IPS-NIHi7 (cell line): Measurements from ENCODE around the gene ABHD2.
"Not testable (repeated sequence)": the region's sequence is repeated elsewhere in the genome, so short reads cannot be mapped to it uniquely, and the experiment has no call there.

Source experiments
- DNase-seq: peaks from one replicate; pipeline ENCODE4 v3.0.0; 2012; ENCODE audit warnings: mixed read lengths; ENCODE audit errors: extremely low spot score

ABHD2 gene

GRCh38 chr15:89139613-89140499 lies 51.6 kb downstream of the ABHD2 start:
- no peak for DNase-seq

- DNase-seq, result no peak
Measured at GRCh38 chr15:89140595-89140994, 52.3 kb downstream of the ABHD2 start.

GRCh38 chr15:89141159-89141558 lies 52.9 kb downstream of the ABHD2 start:
- DNase-seq, result not testable (repeated sequence)

- DNase-seq, result no peak
Measured at GRCh38 chr15:89141885-89142284, 53.6 kb downstream of the ABHD2 start.

- DNase-seq, result no peak
Measured at GRCh38 chr15:89142423-89142822, 54.2 kb downstream of the ABHD2 start.

- DNase-seq, result no peak
Measured at GRCh38 chr15:89143503-89144162, 55.4 kb downstream of the ABHD2 start.

GRCh38 chr15:89144491-89144890 lies 56.2 kb downstream of the ABHD2 start:
- DNase-seq, result no peak

GRCh38 chr15:89146366-89146765 lies 58.1 kb downstream of the ABHD2 start:
- DNase-seq, result no peak

GRCh38 chr15:89148126-89148525 lies 59.9 kb downstream of the ABHD2 start:
- no peak for DNase-seq

GRCh38 chr15:89149501-89150101 lies 61.3 kb downstream of the ABHD2 start:
- DNase-seq, result no peak

- no peak for DNase-seq
Measured at GRCh38 chr15:89150287-89150686, 62.0 kb downstream of the ABHD2 start.

- DNase-seq, result no peak
Measured at GRCh38 chr15:89150762-89151664, 62.8 kb downstream of the ABHD2 start.

GRCh38 chr15:89155122-89155521 lies 66.9 kb downstream of the ABHD2 start:
- no peak for DNase-seq

GRCh38 chr15:89155656-89156055 lies 67.4 kb downstream of the ABHD2 start:
- no peak for DNase-seq

GRCh38 chr15:89157061-89157460 lies 68.8 kb downstream of the ABHD2 start:
- no peak for DNase-seq

- no peak for DNase-seq
Measured at GRCh38 chr15:89157918-89158564, 69.8 kb downstream of the ABHD2 start.

- DNase-seq, result no peak
Measured at GRCh38 chr15:89161666-89162065, 73.4 kb downstream of the ABHD2 start.

- DNase-seq, result no peak
Measured at GRCh38 chr15:89163271-89164055, 75.2 kb downstream of the ABHD2 start.

- no peak for DNase-seq
Measured at GRCh38 chr15:89164712-89165211, 76.5 kb downstream of the ABHD2 start.

GRCh38 chr15:89165677-89166076 lies 77.4 kb downstream of the ABHD2 start:
- no peak for DNase-seq
